Superior temporal gyrus (tissue), 1 donor: ENCODE data around the gene NPIPB12.
"Not testable (repeated sequence)": the region's sequence is repeated elsewhere in the genome, so short reads cannot be mapped to it uniquely, and the experiment has no call there.

Experiments
- DNase-seq: peaks from one replicate; pipeline ENCODE4 v3.0.0-alpha.2; 2016; ENCODE audit errors: extremely low spot score

NPIPB12 gene

DNA sequence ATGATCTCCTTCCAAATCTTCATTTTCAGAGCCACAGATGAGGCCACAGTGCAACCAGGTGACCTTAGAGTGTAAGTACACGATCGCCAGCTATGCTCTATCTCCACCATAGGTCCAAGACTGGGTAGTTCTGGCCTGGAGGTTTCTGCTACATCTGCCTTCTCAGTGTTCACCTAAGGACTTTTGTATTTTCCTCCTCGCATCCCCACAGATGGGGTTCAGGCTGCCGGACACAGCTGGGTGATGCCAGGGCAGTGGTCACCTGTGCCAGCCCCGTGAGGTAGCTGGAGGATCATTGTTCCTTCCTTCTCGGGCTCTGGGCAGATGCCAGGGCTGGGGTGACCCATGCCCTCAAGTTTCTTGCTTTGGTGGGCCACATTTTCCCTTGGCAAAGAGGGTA is at the start of gene NPIPB12:
TSS of gene NPIPB12 (minus strand) at position 101 of the 400 bp plus-strand sequence.
- not testable (repeated sequence) for DNase-seq

DNA sequence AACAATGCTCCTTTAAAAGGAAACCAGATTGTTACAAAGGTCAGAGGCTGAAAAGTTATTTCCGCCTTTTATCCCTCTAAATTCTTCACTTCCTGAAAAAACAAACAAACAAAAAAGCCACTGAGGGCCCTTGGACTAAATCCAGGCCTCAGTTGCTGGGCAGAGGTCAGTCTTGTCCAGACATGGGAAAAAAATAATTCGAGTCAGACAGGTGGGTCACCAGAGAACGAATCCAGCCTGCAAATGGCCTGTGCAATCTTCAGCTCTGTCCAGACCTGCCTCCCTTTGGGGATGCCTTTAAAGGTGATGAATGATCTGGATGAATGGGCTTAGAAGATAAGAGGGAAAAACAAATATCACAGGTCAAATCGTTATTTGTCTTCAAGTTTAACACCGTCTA is 15.3 kb upstream of the NPIPB12 start:
- DNase-seq = not testable (repeated sequence)

DNA sequence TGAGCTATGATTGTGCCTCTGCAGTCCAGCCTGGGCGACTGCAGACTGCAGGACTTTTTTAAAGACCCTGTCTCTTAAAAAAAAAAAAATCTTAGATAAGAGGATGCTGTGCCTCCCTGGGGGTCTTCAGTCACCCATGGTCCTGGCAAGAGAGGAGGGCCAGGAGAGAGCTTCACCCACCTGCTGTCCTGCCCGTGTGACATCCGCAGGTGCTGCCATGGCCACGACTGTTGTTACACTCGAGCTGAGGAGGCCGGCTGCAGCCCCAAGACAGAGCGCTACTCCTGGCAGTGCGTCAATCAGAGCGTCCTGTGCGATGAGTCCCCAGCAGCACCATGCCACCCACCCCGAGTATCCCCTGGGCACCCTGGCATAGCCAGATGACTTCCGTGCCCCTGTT is 23.9 kb downstream of the NPIPB12 start:
- not testable (repeated sequence) for DNase-seq

DNA sequence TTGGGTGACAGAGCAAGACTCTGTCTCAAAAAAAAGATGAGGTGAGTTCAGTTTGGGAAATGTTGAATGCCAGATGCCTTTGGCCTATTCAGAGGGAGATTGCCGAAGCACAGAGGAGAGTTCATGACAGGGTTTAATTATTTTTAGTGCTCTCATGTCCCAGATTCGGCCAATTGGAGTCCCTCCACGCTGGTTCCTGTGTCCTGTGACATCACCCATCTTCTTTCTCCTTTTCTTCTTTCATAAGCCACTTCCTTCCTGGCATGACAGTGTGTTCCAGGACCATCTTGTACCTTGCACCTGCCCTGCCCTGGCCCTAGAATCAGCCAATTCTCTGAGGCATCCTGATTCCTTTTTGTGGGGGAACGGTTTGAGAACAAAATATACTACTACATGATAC is 34.1 kb downstream of the NPIPB12 start:
- DNase-seq = not testable (repeated sequence)

DNA sequence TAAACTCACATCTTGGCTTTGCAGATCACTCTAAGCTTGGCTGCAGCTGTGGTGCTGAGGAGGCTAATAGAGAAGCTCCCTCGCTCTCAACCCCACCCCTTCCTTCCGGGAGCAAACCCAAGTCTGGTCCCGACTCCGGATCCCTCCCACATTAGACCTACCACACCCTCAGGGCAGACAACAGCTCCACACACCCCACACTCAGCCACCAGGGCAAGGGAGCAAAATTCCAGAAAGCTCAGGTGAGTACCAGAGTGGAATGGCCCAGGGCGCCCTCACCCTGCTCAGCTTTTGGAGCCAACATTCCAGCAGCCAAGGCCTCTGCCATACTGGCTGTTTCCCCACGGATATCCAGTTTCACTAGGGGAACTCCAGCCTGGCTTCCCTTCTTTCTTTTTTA is 36.5 kb downstream of the NPIPB12 start:
- DNase-seq = not testable (repeated sequence)

- not testable (repeated sequence) for DNase-seq
Measured at GRCh38 chr16:29467654-29468366, 38.4 kb downstream of the NPIPB12 start.

DNA sequence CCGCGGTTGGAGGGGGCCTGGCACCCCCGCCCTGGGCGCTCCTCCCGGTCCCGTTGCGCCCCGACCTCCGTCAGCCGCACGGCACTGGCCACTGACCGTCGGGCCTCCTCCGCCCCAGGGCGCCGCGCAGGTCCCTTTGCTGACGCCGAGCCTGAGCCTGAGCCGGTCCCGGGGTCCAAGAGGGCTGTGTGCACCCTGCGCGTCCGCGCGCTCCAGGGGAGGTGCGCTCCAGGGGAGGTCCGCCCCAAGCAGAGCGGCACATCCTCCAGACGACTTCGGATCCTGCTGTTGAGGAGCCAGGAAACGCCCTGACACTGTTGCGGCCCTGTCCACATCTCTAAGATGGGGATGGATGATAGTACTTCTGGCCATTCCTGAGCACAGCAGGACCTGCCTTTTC is 39.3 kb downstream of the NPIPB12 start:
- not testable (repeated sequence) for DNase-seq

DNA sequence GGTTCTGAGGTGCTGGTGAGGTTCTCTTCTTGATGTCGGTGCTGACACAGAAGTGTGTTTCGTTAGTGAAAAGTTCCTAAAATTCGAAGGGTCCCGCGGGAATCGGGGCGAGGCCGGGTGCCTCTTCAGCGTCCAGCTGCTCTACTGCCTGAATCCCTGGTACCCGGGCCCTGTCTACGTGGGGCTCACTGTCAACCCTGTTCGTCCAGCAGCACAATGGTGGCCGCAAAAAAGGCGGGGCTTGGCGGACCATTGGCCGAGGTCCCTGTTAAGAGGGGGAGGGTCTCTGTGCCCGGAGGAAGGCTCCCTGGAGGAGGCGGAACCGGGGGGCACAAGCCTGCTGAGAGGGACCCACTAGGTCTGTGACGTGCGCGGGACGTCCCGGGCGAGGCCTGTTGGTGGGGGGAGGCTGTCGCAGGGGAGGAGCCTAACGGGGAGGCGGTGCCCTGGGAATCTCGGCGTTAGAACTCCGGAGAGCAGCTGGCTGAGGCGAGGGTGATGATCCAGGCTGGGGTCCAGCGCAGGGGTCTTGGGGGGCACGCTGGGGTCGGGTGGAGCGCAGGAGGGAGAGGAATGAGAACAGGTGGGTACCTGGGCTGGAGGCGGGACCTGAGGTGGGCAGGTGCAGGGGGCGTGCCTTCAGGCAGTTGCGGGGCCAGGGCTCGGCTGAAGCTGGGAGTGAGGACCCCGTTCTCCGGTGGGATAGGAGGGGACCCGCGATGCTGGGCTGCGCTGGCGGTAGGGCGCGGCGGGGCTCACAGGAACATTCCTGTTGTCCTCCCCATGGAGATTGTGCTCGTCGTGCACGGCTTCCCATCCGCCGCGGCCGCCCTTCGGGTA is 40.0 kb downstream of the NPIPB12 start:
- DNase-seq = not testable (repeated sequence)

DNA sequence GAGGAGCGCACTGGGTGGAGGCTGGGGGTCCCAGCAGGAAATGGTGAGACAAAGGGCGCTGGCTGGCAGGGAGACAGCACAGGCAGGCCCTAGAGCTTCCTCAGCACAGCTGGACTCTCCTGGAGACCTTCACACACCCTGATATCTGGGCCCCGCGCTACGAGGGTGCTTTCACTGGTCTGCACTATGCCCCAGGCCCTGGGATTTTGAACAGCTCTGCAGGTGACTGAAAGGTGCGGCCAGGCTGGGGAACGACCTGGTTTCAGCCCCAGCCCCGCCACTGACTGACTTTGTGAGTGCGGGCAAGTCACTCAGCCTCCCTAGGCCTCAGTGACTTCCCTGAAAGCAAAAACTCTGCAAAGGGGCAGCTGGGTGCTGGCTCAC is 45.6 kb downstream of the NPIPB12 start:
- not testable (repeated sequence) for DNase-seq

DNA sequence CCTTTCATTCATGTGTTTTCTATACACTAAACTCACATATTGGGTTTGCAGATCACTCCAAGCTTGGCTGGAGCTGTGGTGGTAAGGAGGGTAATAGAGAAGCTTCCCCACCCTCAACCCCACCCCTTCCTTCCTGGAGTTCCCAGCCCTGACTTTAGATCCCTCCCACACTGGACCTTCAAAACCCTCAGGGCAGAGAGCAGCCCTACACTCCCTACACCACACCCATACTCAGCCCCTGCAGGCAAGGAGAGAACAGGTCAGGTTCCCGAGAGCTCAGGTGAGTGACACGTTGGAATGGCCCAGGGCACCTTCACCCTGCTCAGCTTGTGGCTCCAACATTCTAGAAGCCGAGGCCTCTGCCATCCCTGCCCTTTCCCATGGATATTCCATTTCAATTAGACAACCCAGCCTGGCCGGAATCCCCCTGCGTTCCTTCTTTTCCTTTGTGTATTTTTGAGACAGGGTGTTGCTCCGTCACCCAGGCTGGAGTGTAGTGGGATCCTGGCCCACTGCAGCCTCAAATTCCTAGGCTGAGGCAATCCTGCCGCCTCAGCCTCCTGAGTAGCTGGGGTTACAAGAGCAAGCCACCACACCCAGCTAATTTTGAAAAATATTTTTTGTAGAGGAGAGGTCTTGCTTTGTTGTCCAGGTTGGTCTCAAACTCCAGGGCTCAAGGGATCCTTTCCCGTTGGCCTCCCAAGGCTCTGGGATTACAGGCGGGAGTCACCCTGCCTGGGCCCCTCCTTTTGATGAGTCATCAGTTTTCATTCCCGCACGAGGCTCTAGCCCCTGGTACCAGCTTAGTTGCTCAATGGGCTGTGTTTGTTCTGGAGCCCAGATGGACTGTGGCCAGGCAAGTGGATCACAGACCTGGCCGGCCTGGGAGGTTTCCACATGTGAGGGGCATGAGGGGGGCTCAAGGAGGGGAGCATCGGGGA is 46.2 kb downstream of the NPIPB12 start, which contains the start of gene SULT1A4:
TSS of gene SULT1A4 (plus strand) at position 208 of the 941 bp plus-strand sequence. CDS start 1,473 bp downstream, outside the sequence.
- not testable (repeated sequence) for DNase-seq

- not testable (repeated sequence) for DNase-seq
Measured at GRCh38 chr16:29457660-29458059, 48.5 kb downstream of the NPIPB12 start.

DNA sequence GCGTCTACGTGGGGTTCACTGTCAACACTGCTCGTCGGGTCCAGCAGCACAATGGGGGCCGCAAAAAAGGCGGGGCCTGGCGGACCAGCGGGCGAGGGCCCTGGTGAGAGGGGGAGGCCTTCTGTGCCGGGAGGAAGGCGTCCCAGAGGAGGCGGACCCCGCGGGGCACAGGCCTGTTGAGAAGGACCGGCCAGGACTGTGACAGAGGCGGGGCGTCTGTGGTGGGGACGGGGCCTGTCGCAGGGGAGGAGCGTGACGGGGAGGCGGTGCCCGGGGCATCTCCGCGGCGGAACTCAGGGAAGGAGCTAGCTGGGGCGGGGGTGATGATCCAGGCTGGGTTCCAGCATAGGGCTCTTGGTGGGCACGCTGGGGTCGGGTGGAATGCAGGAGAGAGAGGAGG is 51.4 kb downstream of the NPIPB12 start:
- DNase-seq = not testable (repeated sequence)

DNA sequence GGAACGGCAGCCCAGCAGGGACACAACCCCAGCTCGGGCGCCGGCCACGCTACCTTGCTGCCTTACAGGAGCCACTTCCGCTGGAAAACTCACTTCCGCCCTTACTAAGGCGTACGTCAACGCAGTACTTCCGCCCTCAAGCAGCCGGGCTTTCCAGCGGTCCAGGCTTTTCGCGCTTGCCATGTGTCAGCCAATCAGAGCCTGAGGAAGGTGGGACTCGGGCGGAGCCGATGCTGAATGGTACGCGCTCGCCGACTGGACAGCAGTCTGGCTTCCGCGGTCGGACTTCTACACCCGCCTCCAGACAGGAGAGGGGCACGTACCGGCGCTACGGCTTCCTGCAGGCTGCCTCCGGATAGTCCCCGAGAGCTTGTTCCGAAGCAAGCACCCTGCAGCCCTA is 51.9 kb downstream of the NPIPB12 start, which contains the start of the genes BOLA2 and SLX1B:
TSS of gene BOLA2 (minus strand) at position 83 of the 400 bp plus-strand sequence. CDS start 98 bp downstream, outside the sequence.
TSS of gene SLX1B (plus strand) at position 265 of the 400 bp plus-strand sequence.
- DNase-seq = not testable (repeated sequence)

DNA sequence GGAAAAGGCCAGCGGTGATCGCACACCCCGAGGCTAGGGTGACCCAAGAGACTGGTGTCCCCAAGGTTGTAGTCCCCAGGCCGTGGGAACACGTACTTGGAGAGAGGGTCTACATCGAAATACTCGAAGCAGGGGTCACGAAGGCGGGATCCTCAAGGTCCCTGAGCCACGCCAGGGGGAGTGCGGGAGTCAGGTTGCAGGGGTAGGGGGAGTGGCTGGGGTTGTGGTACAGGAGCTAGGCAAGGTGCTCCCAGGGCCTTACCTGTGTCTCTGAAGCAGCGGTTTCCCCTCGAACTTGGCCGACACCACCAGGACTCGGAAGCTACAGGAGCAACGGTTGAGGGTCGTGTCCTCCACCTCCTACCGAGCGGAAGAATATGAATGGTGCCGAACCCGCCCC is 52.5 kb downstream of the NPIPB12 start:
- DNase-seq = not testable (repeated sequence)
